Measurements from ENCODE around the gene IL3RA. TPM values are rescaled to one million over a fixed set of nuclear protein-coding genes. Genes with fewer than 3 reads are reported as not detected.
A peak's percentile ranks its signal among the peaks of the same experiment; 100 is the strongest.
"Not testable (repeated sequence)": the region's sequence is repeated elsewhere in the genome, so short reads cannot be mapped to it uniquely, and the experiment has no call there.

Gene IL3RA
- total RNA-seq, 1 donor from 2014 or later, result 43.0 TPM

GRCh38 chrX:1323315-1323714 lies 13.3 kb upstream of the IL3RA start:
- no peak for DNase-seq
- no peak overlapping the region for H3K4me3 ChIP-seq
- TF ChIP-seq CTCF (IDR thresholded peaks at IDR 0.05), result peak; percentile 53
- H3K27me3 ChIP-seq, result no peaks in the 10 kb centered on the region
- peak; percentile 87 for ATAC-seq
- no peaks in the 10 kb centered on the region for H3K9me3 ChIP-seq
- no peaks in the 10 kb centered on the region for H3K4me1 ChIP-seq
- no peak overlapping the region for H3K27ac ChIP-seq
- intact Hi-C loops (cut with DNase I), result no loop called here
- no peaks in the 10 kb centered on the region for H3K36me3 ChIP-seq

- DNase-seq (no peak), ATAC-seq (no peak)
- intact Hi-C loops (cut with DNase I), result no loop called here
- Histone ChIP-seq H3K9me3 (no peaks in the 10 kb centered on the region), H3K27ac (no peak overlapping the region), H3K4me3 (no peak overlapping the region), H3K27me3 (no peaks in the 10 kb centered on the region), H3K36me3 (no peaks in the 10 kb centered on the region), H3K4me1 (no peaks in the 10 kb centered on the region)
- no peak for TF ChIP-seq CTCF (IDR thresholded peaks at IDR 0.05)
Observed at GRCh38 chrX:1325515-1326116, 11.0 kb upstream of the IL3RA start.

- H3K27me3 ChIP-seq, result no peaks in the 10 kb centered on the region
- H3K4me1 ChIP-seq, result no peaks in the 10 kb centered on the region
- no peak overlapping the region for H3K4me3 ChIP-seq
- H3K9me3 ChIP-seq, result no peaks in the 10 kb centered on the region
- no peak for DNase-seq
- no peak for ATAC-seq
- intact Hi-C loops (cut with DNase I), result no loop called here
- no peak overlapping the region for H3K27ac ChIP-seq
- no peaks in the 10 kb centered on the region for H3K36me3 ChIP-seq
- TF ChIP-seq CTCF (IDR thresholded peaks at IDR 0.05), result no peak
Observed at GRCh38 chrX:1327651-1328304, 8.8 kb upstream of the IL3RA start.

GRCh38 chrX:1330605-1331004 lies 6.0 kb upstream of the IL3RA start:
- ATAC-seq, result peak; percentile 51
- no peak for TF ChIP-seq CTCF (IDR thresholded peaks at IDR 0.05)
- intact Hi-C loops (cut with DNase I), result no loop called here

GRCh38 chrX:1332433-1332832 lies 4.2 kb upstream of the IL3RA start:
- intact Hi-C loops (cut with DNase I); ATAC-seq; H3K4me3 ChIP-seq; H3K36me3 ChIP-seq; H3K9me3 ChIP-seq; H3K4me1 ChIP-seq; DNase-seq; H3K27me3 ChIP-seq; H3K27ac ChIP-seq: not testable (repeated sequence)

More at GRCh38 chrX:1330605-1331004, 6.0 kb upstream of the IL3RA start:
- DNase-seq, result no peak
- Histone ChIP-seq H3K27ac (no peak overlapping the region), H3K36me3 (no peaks in the 10 kb centered on the region), H3K9me3 (no peaks in the 10 kb centered on the region), H3K4me3 (no peak overlapping the region), H3K27me3 (no peaks in the 10 kb centered on the region), H3K4me1 (no peaks in the 10 kb centered on the region)

GRCh38 chrX:1334854-1335253 lies 1.7 kb upstream of the IL3RA start:
- H3K27ac ChIP-seq, result no peak overlapping the region
- no peaks in the 10 kb centered on the region for H3K9me3 ChIP-seq
- intact Hi-C loops (cut with DNase I), result no loop called here
- no peak for ATAC-seq
- no peak overlapping the region for H3K4me3 ChIP-seq
- no peaks in the 10 kb centered on the region for H3K27me3 ChIP-seq
- no peaks in the 10 kb centered on the region for H3K4me1 ChIP-seq
- no peak for DNase-seq
- H3K36me3 ChIP-seq, result no peaks in the 10 kb centered on the region
- TF ChIP-seq CTCF (IDR thresholded peaks at IDR 0.05), result no peak
